ENCODE measurements around the gene CLCN5. TPM values are rescaled to one million over a fixed set of nuclear protein-coding genes. Genes with fewer than 3 reads are reported as not detected.

Gene CLCN5
- total and polyA plus RNA-seq, 2 experiments from 2014 or later, result 3.7 to 13.6 TPM

- Histone ChIP-seq H3K36me3 (ENCODE audit: insufficient read depth) (no peaks in the 10 kb centered on the region), H3K4me2 (peak overlapping the region; percentile 52; the same call in 1 of the 2 replicates), H3K9me2 (ENCODE audit: insufficient read depth) (0 out of 2 replicates have a peak, but pooled peaks cover 3% of the 10 kb centered on the region), H3K4me1 (ENCODE audit: insufficient read depth) (peaks cover 43% of the 10 kb centered on the region), H2AFZ (no peak overlapping the region), H4K20me1 (replicated peaks; ENCODE audit: insufficient read depth) (no peaks in the 10 kb centered on the region), H3K4me3 (no peak overlapping the region), H3K27me3 (ENCODE audit: insufficient read depth) (no peaks in the 10 kb centered on the region), H3K27ac (ENCODE audit: low read depth) (no peak overlapping the region), H3F3A (replicated peaks; ENCODE audit: low read depth) (no peaks in the 10 kb centered on the region), H3K79me2 (replicated peaks; ENCODE audit: insufficient read depth) (no peaks in the 10 kb centered on the region)
- DNase-seq (ENCODE audit: low spot score), result no peak
- H3K4me3 Mint-ChIP-seq, result no peak overlapping the region
- peaks cover 28% of the 10 kb centered on the region for H3K4me1 Mint-ChIP-seq
- H3K27ac Mint-ChIP-seq, result no peak overlapping the region
- H3K9me3 Mint-ChIP-seq, result no peaks in the 10 kb centered on the region; the same call in 2 of the 3 replicates
- H3K27me3 Mint-ChIP-seq (ENCODE audit: insufficient read depth, low read depth, poor library complexity), result peaks cover 5% of the 10 kb centered on the region
- H3K36me3 Mint-ChIP-seq (ENCODE audit: low read depth), result no peaks in the 10 kb centered on the region
- no peak for ATAC-seq
- no peak for TF ChIP-seq CTCF (conservative IDR thresholded peaks at IDR 0.05; ENCODE audit: low read depth in 2 of 2)
- TF ChIP-seq, protein P1, sequence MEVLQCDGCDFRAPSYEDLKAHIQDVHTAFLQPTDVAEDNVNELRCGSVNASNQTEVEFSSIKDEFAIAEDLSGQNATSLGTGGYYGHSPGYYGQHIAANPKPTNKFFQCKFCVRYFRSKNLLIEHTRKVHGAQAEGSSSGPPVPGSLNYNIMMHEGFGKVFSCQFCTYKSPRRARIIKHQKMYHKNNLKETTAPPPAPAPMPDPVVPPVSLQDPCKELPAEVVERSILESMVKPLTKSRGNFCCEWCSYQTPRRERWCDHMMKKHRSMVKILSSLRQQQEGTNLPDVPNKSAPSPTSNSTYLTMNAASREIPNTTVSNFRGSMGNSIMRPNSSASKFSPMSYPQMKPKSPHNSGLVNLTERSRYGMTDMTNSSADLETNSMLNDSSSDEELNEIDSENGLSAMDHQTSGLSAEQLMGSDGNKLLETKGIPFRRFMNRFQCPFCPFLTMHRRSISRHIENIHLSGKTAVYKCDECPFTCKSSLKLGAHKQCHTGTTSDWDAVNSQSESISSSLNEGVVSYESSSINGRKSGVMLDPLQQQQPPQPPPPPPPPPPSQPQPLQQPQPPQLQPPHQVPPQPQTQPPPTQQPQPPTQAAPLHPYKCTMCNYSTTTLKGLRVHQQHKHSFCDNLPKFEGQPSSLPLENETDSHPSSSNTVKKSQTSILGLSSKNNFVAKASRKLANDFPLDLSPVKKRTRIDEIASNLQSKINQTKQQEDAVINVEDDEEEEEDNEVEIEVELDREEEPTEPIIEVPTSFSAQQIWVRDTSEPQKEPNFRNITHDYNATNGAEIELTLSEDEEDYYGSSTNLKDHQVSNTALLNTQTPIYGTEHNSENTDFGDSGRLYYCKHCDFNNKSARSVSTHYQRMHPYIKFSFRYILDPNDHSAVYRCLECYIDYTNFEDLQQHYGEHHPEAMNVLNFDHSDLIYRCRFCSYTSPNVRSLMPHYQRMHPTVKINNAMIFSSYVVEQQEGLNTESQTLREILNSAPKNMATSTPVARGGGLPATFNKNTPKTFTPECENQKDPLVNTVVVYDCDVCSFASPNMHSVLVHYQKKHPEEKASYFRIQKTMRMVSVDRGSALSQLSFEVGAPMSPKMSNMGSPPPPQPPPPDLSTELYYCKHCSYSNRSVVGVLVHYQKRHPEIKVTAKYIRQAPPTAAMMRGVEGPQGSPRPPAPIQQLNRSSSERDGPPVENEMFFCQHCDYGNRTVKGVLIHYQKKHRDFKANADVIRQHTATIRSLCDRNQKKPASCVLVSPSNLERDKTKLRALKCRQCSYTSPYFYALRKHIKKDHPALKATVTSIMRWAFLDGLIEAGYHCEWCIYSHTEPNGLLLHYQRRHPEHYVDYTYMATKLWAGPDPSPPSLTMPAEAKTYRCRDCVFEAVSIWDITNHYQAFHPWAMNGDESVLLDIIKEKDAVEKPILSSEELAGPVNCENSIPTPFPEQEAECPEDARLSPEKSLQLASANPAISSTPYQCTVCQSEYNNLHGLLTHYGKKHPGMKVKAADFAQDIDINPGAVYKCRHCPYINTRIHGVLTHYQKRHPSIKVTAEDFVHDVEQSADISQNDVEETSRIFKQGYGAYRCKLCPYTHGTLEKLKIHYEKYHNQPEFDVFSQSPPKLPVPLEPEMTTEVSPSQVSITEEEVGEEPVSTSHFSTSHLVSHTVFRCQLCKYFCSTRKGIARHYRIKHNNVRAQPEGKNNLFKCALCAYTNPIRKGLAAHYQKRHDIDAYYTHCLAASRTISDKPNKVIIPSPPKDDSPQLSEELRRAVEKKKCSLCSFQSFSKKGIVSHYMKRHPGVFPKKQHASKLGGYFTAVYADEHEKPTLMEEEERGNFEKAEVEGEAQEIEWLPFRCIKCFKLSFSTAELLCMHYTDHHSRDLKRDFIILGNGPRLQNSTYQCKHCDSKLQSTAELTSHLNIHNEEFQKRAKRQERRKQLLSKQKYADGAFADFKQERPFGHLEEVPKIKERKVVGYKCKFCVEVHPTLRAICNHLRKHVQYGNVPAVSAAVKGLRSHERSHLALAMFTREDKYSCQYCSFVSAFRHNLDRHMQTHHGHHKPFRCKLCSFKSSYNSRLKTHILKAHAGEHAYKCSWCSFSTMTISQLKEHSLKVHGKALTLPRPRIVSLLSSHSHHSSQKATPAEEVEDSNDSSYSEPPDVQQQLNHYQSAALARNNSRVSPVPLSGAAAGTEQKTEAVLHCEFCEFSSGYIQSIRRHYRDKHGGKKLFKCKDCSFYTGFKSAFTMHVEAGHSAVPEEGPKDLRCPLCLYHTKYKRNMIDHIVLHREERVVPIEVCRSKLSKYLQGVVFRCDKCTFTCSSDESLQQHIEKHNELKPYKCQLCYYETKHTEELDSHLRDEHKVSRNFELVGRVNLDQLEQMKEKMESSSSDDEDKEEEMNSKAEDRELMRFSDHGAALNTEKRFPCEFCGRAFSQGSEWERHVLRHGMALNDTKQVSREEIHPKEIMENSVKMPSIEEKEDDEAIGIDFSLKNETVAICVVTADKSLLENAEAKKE (CRISPR knock-in tag; IDR thresholded peaks at IDR 0.05), result no peak
- TF ChIP-seq ZNF114 (CRISPR knock-in tag; IDR thresholded peaks at IDR 0.05), result no peak
- no peak for TF ChIP-seq NANOG (IDR thresholded peaks at IDR 0.05; ENCODE audit: borderline replicate concordance)
- TF ChIP-seq JUNB (IDR thresholded peaks at IDR 0.05; ENCODE audit: unreplicated experiment), result no peak
- TF ChIP-seq, protein P2, sequence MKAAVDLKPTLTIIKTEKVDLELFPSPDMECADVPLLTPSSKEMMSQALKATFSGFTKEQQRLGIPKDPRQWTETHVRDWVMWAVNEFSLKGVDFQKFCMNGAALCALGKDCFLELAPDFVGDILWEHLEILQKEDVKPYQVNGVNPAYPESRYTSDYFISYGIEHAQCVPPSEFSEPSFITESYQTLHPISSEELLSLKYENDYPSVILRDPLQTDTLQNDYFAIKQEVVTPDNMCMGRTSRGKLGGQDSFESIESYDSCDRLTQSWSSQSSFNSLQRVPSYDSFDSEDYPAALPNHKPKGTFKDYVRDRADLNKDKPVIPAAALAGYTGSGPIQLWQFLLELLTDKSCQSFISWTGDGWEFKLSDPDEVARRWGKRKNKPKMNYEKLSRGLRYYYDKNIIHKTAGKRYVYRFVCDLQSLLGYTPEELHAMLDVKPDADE (IDR thresholded peaks at IDR 0.05), result no peak
- TF ChIP-seq CREB1 (CRISPR knock-in tag; IDR thresholded peaks at IDR 0.05; ENCODE audit: low read depth), result no peak
- no peak for TF ChIP-seq ZNF331 (CRISPR knock-in tag; IDR thresholded peaks at IDR 0.05; ENCODE audit: low read depth)
- TF ChIP-seq POLR2AphosphoS5 (IDR thresholded peaks at IDR 0.05; ENCODE audit: low read depth), result no peak
- TF ChIP-seq, protein P3, sequence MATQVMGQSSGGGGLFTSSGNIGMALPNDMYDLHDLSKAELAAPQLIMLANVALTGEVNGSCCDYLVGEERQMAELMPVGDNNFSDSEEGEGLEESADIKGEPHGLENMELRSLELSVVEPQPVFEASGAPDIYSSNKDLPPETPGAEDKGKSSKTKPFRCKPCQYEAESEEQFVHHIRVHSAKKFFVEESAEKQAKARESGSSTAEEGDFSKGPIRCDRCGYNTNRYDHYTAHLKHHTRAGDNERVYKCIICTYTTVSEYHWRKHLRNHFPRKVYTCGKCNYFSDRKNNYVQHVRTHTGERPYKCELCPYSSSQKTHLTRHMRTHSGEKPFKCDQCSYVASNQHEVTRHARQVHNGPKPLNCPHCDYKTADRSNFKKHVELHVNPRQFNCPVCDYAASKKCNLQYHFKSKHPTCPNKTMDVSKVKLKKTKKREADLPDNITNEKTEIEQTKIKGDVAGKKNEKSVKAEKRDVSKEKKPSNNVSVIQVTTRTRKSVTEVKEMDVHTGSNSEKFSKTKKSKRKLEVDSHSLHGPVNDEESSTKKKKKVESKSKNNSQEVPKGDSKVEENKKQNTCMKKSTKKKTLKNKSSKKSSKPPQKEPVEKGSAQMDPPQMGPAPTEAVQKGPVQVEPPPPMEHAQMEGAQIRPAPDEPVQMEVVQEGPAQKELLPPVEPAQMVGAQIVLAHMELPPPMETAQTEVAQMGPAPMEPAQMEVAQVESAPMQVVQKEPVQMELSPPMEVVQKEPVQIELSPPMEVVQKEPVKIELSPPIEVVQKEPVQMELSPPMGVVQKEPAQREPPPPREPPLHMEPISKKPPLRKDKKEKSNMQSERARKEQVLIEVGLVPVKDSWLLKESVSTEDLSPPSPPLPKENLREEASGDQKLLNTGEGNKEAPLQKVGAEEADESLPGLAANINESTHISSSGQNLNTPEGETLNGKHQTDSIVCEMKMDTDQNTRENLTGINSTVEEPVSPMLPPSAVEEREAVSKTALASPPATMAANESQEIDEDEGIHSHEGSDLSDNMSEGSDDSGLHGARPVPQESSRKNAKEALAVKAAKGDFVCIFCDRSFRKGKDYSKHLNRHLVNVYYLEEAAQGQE (IDR thresholded peaks at IDR 0.05; ENCODE audit: unreplicated experiment), result no peak
- TF ChIP-seq STAT1 (IDR thresholded peaks at IDR 0.05; ENCODE audit: unreplicated experiment), result no peak
- no peak for TF ChIP-seq EZH2 (IDR thresholded peaks at IDR 0.05; ENCODE audit: low read depth, unreplicated experiment)
- TF ChIP-seq EZH2phosphoT487 (IDR thresholded peaks at IDR 0.05; ENCODE audit: unreplicated experiment), result no peak
These were observed 185.9 kb downstream of the CLCN5 start for GRCh38 chrX:50108264-50108663.
